Kidney epithelial cell (primary cell): Measurements from ENCODE around the gene NAA10. TPM values are rescaled to one million over a fixed set of nuclear protein-coding genes. Genes with fewer than 3 reads are reported as not detected.

Experiments
- DNase-seq: peaks from one replicate; pipeline ENCODE4 v3.0.0-alpha.2; 2010; ENCODE audit warnings: low read depth
- H3K27me3 ChIP-seq: 2 replicates; pipeline ENCODE4 v1.6.0; 2011; ENCODE audit warnings: low read length; ENCODE audit not compliant: control insufficient read depth, insufficient read depth
- H3K36me3 ChIP-seq: 2 replicates; pipeline ENCODE4 v1.5.1; 2011; ENCODE audit warnings: low read length; ENCODE audit not compliant: control insufficient read depth, insufficient read depth
- H3K4me3 ChIP-seq: 2 replicates; pipeline ENCODE4 v1.5.1; 2011; ENCODE audit warnings: low read depth, mild to moderate bottlenecking, control low read depth, low read length
- CTCF ChIP-seq: IDR thresholded peaks from 2 replicates; pipeline ENCODE4 v1.5.1; 2011; ENCODE audit warnings: mild to moderate bottlenecking, moderate library complexity, low read length, control low read depth, inconsistent platforms; ENCODE audit not compliant: insufficient read depth, poor library complexity, severe bottlenecking
- total RNA-seq: library from RNA; depleted of rRNA; stranded (reverse); fragments of >200 nt; gene quantifications from 2 replicates; pipeline ENCODE4 v1.2.3, GENCODE V29; 2015

NAA10 gene
- total RNA-seq, 1 donor from 2014 or later, result 139 TPM

- H3K27me3 ChIP-seq, result no peaks in the 10 kb centered on the region
- no peak for TF ChIP-seq CTCF
- no peak overlapping the region for H3K4me3 ChIP-seq
- H3K36me3 ChIP-seq, result no peaks in the 10 kb centered on the region
- no peak for DNase-seq
Measured at GRCh38 chrX:153909024-153909979, 25.5 kb downstream of the NAA10 start.

GRCh38 chrX:153908219-153908860, 26.5 kb downstream of the NAA10 start:
- Histone ChIP-seq H3K27me3 (no peaks in the 10 kb centered on the region), H3K36me3 (no peaks in the 10 kb centered on the region), H3K4me3 (no peak overlapping the region)
- TF ChIP-seq CTCF, result no peak
- no peak for DNase-seq

DNA sequence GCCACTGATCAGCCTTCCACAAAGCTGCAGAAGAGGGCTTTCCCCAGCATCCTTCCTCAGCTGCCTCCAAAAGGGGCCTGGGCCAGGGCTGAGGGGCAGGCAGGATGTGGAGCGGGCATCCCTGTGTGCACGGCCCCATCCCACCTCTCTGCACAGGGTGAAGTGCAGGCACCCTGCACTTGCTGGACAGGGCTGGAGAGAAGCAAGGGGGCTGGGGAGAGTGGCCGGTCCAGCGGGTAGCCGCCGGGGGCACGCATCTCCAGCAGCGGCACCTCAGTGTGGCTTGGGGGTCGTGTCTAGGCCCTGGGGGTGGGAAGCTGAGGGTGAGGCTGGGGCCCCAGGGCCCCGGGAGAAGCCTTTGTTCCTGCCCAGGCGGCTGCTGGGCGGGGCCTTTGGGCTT, 27.4 kb downstream of the NAA10 start:
- TF ChIP-seq CTCF, result no peak
- Histone ChIP-seq H3K36me3 (no peaks in the 10 kb centered on the region), H3K27me3 (no peaks in the 10 kb centered on the region), H3K4me3 (no peak overlapping the region)
- no peak for DNase-seq

GRCh38 chrX:153906126-153906917, 28.5 kb downstream of the NAA10 start:
- Histone ChIP-seq H3K4me3 (no peak overlapping the region), H3K27me3 (no peaks in the 10 kb centered on the region), H3K36me3 (no peaks in the 10 kb centered on the region)
- TF ChIP-seq CTCF, result no peak
- DNase-seq, result no peak

DNA sequence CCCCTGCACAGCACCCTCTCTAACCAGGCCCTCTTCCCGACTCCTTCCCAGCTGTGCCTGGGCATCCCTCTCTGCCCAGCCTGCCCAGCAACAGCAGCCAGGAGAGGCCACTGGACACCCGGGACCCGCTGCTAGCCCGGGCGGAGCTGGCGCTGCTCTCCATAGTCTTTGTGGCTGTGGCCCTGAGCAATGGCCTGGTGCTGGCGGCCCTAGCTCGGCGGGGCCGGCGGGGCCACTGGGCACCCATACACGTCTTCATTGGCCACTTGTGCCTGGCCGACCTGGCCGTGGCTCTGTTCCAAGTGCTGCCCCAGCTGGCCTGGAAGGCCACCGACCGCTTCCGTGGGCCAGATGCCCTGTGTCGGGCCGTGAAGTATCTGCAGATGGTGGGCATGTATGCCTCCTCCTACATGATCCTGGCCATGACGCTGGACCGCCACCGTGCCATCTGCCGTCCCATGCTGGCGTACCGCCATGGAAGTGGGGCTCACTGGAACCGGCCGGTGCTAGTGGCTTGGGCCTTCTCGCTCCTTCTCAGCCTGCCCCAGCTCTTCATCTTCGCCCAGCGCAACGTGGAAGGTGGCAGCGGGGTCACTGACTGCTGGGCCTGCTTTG, 29.2 kb downstream of the NAA10 start:
- TF ChIP-seq CTCF, result no peak
- Histone ChIP-seq H3K27me3 (no peaks in the 10 kb centered on the region), H3K36me3 (no peaks in the 10 kb centered on the region), H3K4me3 (no peak overlapping the region)
- DNase-seq, result no peak
